Hepatocyte (in vitro differentiated cells): ENCODE results near the gene PHACTR3.
"Not testable (repeated sequence)": the region's sequence is repeated elsewhere in the genome, so short reads cannot be mapped to it uniquely, and the experiment has no call there.

ENCODE experiments used
- EZH2 ChIP-seq: fragments of 200-600 bp; sonication (generic); IDR thresholded peaks from 2 replicates; pipeline ENCODE4 v1.6.1; 2016; ENCODE audit warnings: antibody characterized with exemption, mild to moderate bottlenecking, borderline replicate concordance
- TF ChIP-seq, protein P1 (sequence below): fragments of 200-600 bp; sonication (generic); IDR thresholded peaks from 2 replicates; pipeline ENCODE4 v1.5.1; 2016; ENCODE audit warnings: antibody characterized with exemption, mild to moderate bottlenecking; ENCODE audit not compliant: poor library complexity

DNA sequence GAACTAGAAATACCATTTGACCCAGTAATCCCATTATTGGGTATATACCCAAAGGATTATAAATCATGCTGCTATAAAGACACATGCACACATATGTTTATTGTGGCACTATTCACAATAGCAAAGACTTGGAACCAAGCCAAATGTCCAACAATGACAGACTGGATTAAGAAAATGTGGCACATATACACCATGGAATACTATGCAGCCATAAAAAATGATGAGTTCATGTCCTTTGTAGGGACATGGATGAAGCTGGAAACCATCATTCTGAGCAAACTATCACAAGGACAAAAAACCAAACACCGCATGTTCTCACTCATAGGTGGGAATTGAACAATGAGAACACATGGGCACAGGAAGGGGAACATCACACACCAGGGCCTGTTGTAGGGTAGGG is 252.2 kb downstream of the PHACTR3 start:
- TF ChIP-seq, protein P1, sequence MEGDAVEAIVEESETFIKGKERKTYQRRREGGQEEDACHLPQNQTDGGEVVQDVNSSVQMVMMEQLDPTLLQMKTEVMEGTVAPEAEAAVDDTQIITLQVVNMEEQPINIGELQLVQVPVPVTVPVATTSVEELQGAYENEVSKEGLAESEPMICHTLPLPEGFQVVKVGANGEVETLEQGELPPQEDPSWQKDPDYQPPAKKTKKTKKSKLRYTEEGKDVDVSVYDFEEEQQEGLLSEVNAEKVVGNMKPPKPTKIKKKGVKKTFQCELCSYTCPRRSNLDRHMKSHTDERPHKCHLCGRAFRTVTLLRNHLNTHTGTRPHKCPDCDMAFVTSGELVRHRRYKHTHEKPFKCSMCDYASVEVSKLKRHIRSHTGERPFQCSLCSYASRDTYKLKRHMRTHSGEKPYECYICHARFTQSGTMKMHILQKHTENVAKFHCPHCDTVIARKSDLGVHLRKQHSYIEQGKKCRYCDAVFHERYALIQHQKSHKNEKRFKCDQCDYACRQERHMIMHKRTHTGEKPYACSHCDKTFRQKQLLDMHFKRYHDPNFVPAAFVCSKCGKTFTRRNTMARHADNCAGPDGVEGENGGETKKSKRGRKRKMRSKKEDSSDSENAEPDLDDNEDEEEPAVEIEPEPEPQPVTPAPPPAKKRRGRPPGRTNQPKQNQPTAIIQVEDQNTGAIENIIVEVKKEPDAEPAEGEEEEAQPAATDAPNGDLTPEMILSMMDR = not testable (repeated sequence)
- TF ChIP-seq EZH2 = not testable (repeated sequence)
